Stimulated activated CD8-positive, alpha-beta memory T cell treated with anti-CD3 and anti-CD28 coated beads, Interleukin-12 subunit alpha, Interleukin-12 subunit beta, amount 100 ng/mL, for 4 hours (primary cell): ENCODE measurements around the gene CDC23.
"Not testable (repeated sequence)": the region's sequence is repeated elsewhere in the genome, so short reads cannot be mapped to it uniquely, and the experiment has no call there.

ENCODE experiments used
- DNase-seq: peaks from one replicate; pipeline ENCODE4 v3.0.0-alpha.2; 2020; ENCODE audit warnings: low read depth

The CDC23 gene

DNA sequence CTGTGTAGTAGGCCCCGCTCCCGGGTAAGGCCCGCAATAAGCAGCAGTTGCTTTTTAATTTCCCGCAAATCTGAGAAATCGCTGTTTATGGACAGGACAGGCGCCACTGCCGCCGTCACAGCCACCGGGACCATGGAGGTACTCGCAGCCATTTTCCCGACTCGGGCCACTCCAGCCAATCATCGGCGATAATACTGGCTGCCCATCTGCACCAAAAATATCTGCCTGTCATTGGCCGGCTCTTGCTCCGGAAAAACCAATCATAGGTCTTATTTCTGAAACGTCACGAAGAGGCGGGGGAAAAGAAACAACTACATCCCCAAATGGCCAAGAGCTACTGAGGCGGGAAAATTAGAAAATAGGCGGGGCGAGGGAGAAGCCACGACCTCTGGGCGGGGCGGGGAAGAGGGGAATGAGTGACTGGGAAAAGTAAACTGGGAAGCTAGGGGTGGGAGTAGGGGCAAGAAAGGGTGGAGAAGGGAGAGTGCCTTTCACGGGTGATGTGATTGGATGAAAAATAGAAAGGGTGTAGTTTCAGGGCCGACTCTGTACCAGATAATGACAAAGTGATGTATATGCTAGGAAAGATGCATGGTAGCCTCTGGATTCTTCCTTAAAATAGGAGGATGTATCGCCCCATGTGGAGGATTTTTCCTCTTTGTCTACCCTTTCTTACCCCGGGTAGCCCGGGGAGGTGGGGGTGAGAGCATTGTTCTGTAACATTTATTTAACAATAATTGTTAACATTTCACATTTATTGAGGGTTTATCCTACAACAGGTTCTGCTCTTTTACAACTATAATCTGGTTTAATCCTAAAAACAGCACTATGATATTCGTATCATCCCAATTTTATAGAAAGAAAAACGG is at the start of gene CDC23:
TSS of gene CDC23 (minus strand) at position 163 of the 869 bp plus-strand sequence. CDS start at position 152, 11 bp downstream.
- peak; percentile 72 for DNase-seq

- no peak for DNase-seq
Measured at GRCh38 chr5:138258704-138259292, 45.7 kb upstream of the CDC23 start.

- DNase-seq: no peak
Measured at GRCh38 chr5:138257583-138257982, 44.5 kb upstream of the CDC23 start.

DNA sequence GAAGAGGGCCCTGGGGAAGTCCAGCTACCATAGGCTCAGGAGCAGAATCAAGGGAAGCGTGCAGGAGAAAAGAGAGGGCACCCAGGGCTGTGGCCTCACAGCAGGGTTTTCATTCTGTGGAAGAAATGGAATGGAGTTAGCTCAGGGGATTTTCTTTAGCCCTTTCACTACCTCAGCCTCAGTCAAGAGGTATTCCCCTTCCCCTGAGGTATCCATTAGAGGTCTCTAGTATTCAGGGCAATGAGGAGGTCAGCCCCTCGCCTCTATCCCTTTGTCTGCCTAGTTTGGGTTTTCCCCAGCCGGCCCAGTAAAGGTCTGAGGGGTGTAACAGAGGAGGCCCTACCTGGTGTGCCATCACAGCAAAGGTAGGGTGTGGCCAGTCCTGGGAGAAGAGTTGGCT is 39.8 kb upstream of the CDC23 start:
- DNase-seq: no peak

GRCh38 chr5:138247800-138248199 is 34.7 kb upstream of the CDC23 start:
- not testable (repeated sequence) for DNase-seq

DNA sequence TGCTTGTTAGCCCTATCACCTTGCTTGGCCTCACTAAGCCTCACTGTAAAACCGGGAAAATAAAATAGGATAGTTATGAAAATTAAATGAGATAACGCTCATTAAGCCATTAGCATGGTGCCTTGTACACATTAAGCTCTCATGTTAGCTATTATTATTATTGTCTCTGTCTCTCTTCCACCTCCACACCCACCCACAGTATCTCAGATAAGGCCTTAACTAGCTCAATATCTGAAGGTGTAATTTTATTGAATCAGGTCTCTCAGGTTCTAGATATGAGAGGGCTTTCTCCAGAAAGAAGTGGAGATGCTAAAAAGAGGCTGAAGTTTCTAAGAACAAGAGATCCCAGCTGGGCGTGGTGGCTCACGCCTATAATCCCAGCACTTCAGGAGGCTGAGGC is 33.7 kb upstream of the CDC23 start:
- no peak for DNase-seq

DNA sequence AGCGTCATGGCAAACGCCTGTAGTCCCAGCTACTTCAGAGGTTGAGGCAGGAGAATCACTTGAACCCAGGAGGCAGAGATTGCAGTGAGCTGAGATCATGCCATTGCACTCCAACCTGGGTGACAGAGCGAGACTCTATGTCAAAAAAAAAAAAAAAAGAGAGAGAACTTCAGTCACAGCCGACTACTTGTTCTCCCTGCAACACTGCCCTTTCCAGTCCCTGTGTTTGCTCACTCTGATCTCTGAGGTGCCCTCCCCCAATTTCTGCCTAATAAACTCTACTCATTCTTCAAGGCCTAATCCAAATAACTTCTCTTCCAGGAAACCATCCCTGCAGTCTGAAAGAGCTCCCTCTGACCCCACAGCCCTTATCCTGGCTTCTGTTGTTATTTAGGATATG is 33.2 kb upstream of the CDC23 start:
- no peak for DNase-seq

DNA sequence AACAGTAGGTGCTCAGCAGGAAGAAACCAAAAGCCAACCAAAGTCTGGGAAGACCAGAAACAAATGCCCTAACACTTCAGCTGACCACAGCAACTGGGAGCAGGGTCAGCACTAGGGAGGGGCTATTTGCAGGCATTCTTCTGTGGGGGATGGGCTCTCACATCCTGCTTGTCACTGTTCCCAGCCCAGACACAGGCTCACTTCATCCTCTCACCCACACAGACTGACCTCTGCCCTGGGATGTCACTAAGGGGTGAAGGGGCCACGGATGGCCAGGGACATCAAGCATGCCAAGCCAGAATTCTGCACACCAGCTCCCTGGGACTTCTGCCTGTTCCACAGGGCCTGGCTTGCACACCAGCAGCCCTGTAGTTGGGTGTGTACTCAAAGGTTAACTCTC is 32.6 kb upstream of the CDC23 start:
- no peak for DNase-seq

GRCh38 chr5:138243794-138244193 is 30.7 kb upstream of the CDC23 start:
- DNase-seq: no peak

DNA sequence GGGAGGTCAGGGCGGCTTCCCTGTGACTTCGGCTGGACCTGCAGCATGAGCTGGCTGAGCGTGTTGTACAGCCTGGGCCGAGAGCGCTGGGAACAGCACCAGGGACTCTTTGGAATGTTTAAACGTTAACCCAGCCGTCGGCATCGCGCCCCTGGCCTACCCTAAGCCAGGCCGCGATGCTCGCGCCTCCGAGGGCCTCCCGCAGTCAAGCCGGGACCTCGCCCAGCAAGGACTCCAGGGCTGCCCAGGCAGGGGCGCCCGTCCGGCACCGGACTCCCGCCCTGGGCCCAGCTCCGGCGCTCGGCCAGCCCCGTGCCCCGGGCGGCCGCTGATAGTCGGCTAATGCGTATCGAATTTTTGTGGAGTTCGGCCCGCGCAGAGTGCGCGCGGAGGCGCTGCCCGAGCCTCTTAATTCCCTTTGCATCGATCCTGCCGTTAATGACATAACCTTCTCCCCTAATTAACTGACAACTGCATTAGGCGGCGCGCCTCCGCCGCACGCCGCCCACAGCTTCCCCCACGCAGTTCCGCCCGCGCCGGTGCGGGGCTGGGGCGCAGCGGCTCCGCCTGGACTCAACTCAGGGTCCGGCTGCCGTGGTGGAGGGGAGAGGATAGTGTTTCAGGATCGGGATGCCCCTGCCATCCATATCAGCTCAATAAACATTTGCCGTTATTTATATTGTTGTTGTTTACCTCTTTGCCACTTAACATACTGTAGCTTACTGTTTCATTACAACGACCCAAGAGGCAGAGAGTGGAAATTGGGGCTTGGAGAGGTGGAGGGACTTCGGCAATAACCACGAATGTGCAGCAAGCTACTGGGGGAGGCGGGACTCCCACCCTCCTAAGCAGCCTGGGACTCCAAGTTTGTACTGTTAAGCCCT is 28.8 kb upstream of the CDC23 start:
- no peak for DNase-seq

- no peak for DNase-seq
Measured at GRCh38 chr5:138240650-138241385, 27.7 kb upstream of the CDC23 start.

DNA sequence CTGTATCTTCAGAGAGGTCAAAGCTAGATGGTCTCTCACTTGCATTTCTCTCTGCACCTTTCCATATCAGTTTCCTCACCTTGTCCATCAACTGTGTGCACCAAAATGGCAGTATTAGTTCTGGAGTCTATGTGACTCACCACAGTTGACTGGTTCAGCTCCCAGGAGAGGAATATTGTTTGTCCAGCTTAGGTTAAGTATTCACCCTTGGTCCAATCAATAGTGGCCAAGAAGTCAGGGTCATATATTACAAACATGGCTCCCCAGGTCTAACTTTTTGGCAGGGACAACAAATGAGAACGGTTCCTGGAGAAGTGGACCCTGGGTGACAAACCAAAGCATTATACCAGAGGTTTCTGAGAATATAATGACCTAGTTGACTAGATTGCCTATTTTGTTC is 24.9 kb upstream of the CDC23 start:
- no peak for DNase-seq

GRCh38 chr5:138234651-138235050 is 21.5 kb upstream of the CDC23 start:
- no peak for DNase-seq

DNA sequence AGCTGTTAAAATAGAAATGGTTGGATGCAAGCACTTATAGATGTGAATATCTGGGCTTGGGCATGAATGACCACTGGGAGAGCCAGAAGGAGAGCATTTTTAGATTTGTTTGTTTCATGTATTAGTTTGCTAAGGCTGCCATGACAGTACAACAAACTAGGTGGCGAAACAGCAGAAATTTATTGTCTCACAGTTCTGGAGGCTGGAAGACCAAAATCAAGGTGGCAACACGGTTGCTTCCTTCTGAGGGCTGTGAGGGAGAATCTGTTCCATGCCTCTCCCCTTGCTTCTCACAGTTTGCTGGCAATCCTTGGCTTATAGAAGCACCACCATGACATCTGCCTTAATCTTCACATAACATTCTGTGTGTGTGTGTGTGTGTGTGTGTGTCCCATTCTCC is 20.2 kb upstream of the CDC23 start:
- no peak for DNase-seq

GRCh38 chr5:138230981-138231589 is 18.0 kb upstream of the CDC23 start:
- no peak for DNase-seq

DNA sequence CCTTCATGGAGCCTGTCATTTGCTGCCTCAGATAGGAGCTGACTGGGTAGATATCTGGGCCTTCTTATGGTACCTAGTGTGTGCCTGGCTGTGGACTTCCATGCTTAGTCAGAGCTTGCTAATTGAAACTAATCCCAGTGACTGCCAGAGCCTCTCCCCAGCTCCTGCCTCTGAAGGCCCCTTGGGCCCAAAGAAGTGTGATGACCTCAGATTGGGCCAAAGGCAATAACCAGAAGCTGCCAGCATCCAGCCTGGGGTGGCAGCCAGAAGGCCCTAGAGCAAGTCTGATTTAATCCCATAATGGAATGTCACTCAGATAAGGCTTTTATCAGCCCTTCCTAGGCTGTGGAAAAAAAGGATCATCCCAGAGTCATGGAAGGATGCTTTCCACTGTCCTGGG is 17.1 kb upstream of the CDC23 start:
- DNase-seq: no peak

DNA sequence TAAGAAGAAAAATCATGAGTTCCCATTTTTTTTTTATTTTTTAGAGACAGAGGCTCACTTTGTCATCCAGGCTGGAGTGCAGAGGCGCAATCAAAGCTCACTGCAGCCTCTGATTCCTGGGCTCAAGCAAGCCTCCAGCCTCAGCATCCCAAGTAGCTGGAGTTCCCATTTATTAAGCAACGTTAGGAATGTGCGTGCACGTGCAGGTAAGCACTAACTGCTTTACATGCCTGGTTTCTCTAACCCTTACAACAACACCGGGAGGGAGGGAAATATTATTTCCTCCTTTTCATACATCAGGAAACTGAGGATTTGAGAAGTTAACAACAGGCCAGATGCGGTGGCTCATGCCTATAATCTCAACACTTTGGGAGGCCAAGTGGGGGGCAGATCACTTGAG is 16.3 kb upstream of the CDC23 start:
- DNase-seq: no peak

- no peak for DNase-seq
Measured at GRCh38 chr5:138226910-138227309, 13.8 kb upstream of the CDC23 start.

DNA sequence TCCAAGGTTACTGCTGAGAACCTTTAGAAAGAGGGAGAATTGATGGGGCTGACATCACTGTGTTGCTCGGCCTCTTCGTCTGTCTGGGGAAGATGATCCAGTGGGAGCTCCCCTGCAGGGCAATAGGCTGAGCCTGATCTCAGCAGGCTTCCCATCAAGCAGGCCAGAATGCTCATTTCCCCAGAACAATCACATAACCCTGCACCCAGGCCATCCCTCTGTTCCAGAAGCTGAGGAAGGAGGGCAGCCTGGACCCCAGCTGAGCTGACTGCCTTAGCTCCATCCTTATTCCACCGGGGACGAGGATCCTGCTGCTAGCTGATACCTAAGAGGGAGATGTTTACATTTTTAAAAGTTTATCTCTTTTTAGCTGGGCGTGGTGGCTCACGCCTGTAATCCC is 11.6 kb upstream of the CDC23 start:
- DNase-seq: no peak

- no peak for DNase-seq
Measured at GRCh38 chr5:138223532-138223931, 10.4 kb upstream of the CDC23 start.

DNA sequence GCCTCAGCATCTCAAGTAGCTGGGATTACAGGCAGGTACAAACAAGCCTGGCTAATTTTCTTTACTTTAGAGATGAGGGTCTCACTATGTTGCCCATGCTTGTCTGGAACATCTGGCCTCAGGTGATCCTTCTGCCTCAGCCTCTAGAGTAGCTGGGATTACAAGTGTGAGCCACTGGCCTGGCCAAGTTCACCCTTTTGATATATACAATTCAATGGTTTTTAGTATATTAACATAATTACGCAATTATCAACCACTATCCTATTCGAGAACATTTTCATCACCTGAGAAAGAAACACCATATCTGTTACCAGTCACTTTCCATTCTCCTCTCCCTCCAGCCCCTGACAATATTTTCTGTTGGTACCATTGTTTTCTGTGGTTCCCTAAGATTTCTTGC is 3.7 kb upstream of the CDC23 start:
- DNase-seq: no peak

GRCh38 chr5:138212828-138213160 is 329 bp downstream of the CDC23 start:
- DNase-seq: no peak
